DOHH2 (cell line): ENCODE results near the gene GLDC.

Experiments
- CTCF ChIP-seq: fragments of 200-600 bp; sonication (generic); IDR thresholded peaks from one replicate; pipeline ENCODE4 v1.5.1; 2014; ENCODE audit warnings: antibody characterized with exemption, mild to moderate bottlenecking, low read depth, low read length; ENCODE audit not compliant: poor library complexity, severe bottlenecking
- EZH2phosphoT487 ChIP-seq: fragments of 200-600 bp; sonication (generic); IDR thresholded peaks from 2 replicates; pipeline ENCODE4 v1.6.1; 2017; ENCODE audit warnings: borderline replicate concordance, mild to moderate bottlenecking, antibody characterized with exemption, low read length, moderate library complexity, mixed read lengths

DNA sequence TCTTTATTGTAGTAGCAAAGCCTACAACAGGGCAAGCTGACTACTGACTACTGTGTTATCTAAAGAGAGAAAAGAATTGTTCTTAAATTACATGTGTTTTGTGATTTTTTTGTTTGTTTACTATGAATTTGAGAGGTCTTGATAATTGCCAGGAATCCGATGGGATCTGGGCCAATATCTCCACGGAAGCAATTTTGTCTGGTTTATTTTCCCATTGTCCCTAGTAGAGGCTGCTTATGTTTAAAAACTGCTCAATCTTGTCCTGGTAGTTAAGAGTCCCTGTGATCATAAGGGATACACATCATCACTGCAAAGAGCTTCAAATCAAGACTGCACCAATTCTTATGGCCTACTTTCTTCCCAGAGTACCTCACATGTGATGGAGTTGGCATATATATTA lies 94.4 kb downstream of the GLDC start:
- no peak for TF ChIP-seq CTCF
- no peak for TF ChIP-seq EZH2phosphoT487
